ENCODE data around the gene PAIP2. TPM values are rescaled to one million over a fixed set of nuclear protein-coding genes. Genes with fewer than 3 reads are reported as not detected.

Gene PAIP2
- total RNA-seq, 1 donor from 2014 or later = 87.7 TPM

GRCh38 chr5:139376364-139376763 is 34.7 kb downstream of the PAIP2 start:
- Mint-ChIP-seq H3K4me1 (ENCODE audit: unreplicated experiment) (no peaks in the 10 kb centered on the region), H3K27ac (no peak overlapping the region), H3K27me3 (no peaks in the 10 kb centered on the region), H3K36me3 (peaks cover 13% of the 10 kb centered on the region), H3K9me3 (no peaks in the 10 kb centered on the region), H3K4me3 (no peak overlapping the region)
- no peak for DNase-seq (ENCODE audit: extremely low spot score, unreplicated experiment)
- TF ChIP-seq CTCF (conservative IDR thresholded peaks at IDR 0.05) = no peak

- H3K27me3 Mint-ChIP-seq = no peaks in the 10 kb centered on the region
- no peak for TF ChIP-seq CTCF (conservative IDR thresholded peaks at IDR 0.05)
- no peaks in the 10 kb centered on the region for H3K4me1 Mint-ChIP-seq (ENCODE audit: unreplicated experiment)
- no peaks in the 10 kb centered on the region for H3K9me3 Mint-ChIP-seq
- peaks cover 7% of the 10 kb centered on the region for H3K36me3 Mint-ChIP-seq
- H3K4me3 Mint-ChIP-seq = no peak overlapping the region
- DNase-seq (ENCODE audit: extremely low spot score, unreplicated experiment) = no peak
- H3K27ac Mint-ChIP-seq = no peak overlapping the region
Observed at GRCh38 chr5:139377226-139377625, 35.6 kb downstream of the PAIP2 start.

- no peaks in the 10 kb centered on the region for H3K9me3 Mint-ChIP-seq
- DNase-seq (ENCODE audit: extremely low spot score, unreplicated experiment) = no peak
- H3K4me3 Mint-ChIP-seq = no peak overlapping the region
- no peaks in the 10 kb centered on the region for H3K27me3 Mint-ChIP-seq
- H3K27ac Mint-ChIP-seq = no peak overlapping the region
- H3K36me3 Mint-ChIP-seq = peaks cover 3% of the 10 kb centered on the region
- no peak for TF ChIP-seq CTCF (conservative IDR thresholded peaks at IDR 0.05)
- peaks cover 2% of the 10 kb centered on the region for H3K4me1 Mint-ChIP-seq (ENCODE audit: unreplicated experiment)
Observed at GRCh38 chr5:139378101-139378825, 36.6 kb downstream of the PAIP2 start.

GRCh38 chr5:139378941-139379361 is 37.3 kb downstream of the PAIP2 start:
- TF ChIP-seq CTCF (conservative IDR thresholded peaks at IDR 0.05) = no peak
- Mint-ChIP-seq H3K4me3 (no peak overlapping the region), H3K36me3 (no peaks in the 10 kb centered on the region), H3K27me3 (no peaks in the 10 kb centered on the region), H3K27ac (no peak overlapping the region), H3K4me1 (ENCODE audit: unreplicated experiment) (peaks cover 7% of the 10 kb centered on the region), H3K9me3 (no peaks in the 10 kb centered on the region)
- no peak for DNase-seq (ENCODE audit: extremely low spot score, unreplicated experiment)

- no peak overlapping the region for H3K4me3 Mint-ChIP-seq
- no peaks in the 10 kb centered on the region for H3K27me3 Mint-ChIP-seq
- H3K9me3 Mint-ChIP-seq = no peaks in the 10 kb centered on the region
- no peak for DNase-seq (ENCODE audit: extremely low spot score, unreplicated experiment)
- no peaks in the 10 kb centered on the region for H3K36me3 Mint-ChIP-seq
- H3K4me1 Mint-ChIP-seq (ENCODE audit: unreplicated experiment) = peaks cover 7% of the 10 kb centered on the region
- no peak for TF ChIP-seq CTCF (conservative IDR thresholded peaks at IDR 0.05)
- H3K27ac Mint-ChIP-seq = no peak overlapping the region
Observed at GRCh38 chr5:139379626-139380449, 38.2 kb downstream of the PAIP2 start.

Measured in type B pancreatic cell (in vitro differentiated cells).